Measurements from ENCODE around the gene ATG4A. TPM values are rescaled to one million over a fixed set of nuclear protein-coding genes. Genes with fewer than 3 reads are reported as not detected.

The ATG4A gene
- total RNA-seq, 2 experiments from 2014 or later, result 2.9 to 4.0 TPM

- no peaks in the 10 kb centered on the region for H3K9me3 Mint-ChIP-seq
- H3K9me3 ChIP-seq (ENCODE audit: control insufficient read depth in 1 of 2, insufficient read depth in 1 of 2, low read length in 2 of 2), result no peaks in the 10 kb centered on the region
- H3K36me3 ChIP-seq (ENCODE audit: insufficient read depth, low read length), result no peaks in the 10 kb centered on the region
- no peak overlapping the region for H3K27ac ChIP-seq (ENCODE audit: low read depth in 1 of 2, low read length in 2 of 2)
- no peak overlapping the region for H3K27ac Mint-ChIP-seq
- H3K4me3 Mint-ChIP-seq, result no peak overlapping the region
- H3K4me3 ChIP-seq (ENCODE audit: low read length), result no peak overlapping the region
- intact Hi-C loops (cut with DNase I, micrococcal nuclease), result no loop called here
- no peaks in the 10 kb centered on the region for H3K27me3 Mint-ChIP-seq
- no peaks in the 10 kb centered on the region for H3K36me3 Mint-ChIP-seq (ENCODE audit: low read depth)
- no peaks in the 10 kb centered on the region for H3K4me1 ChIP-seq (ENCODE audit: insufficient read depth, low read length)
- ChIA-PET POLR2A (no interaction called here), CTCF (no interaction called here)
- no peak for DNase-seq
- no peak for TF ChIP-seq CTCF (IDR thresholded peaks at IDR 0.05)
- H3K27me3 ChIP-seq (ENCODE audit: control insufficient read depth in 1 of 2, insufficient read depth in 2 of 2, low read length in 2 of 2), result no peaks in the 10 kb centered on the region
- H3K4me1 Mint-ChIP-seq (ENCODE audit: low read depth), result no peaks in the 10 kb centered on the region
- no peak for ATAC-seq (ENCODE audit: poor library complexity)
Measured at GRCh38 chrX:108163333-108164082, 71.9 kb downstream of the ATG4A start.

- no peak for DNase-seq
- Mint-ChIP-seq H3K4me3 (no peak overlapping the region), H3K27me3 (no peaks in the 10 kb centered on the region), H3K27ac (no peak overlapping the region), H3K4me1 (ENCODE audit: low read depth) (no peaks in the 10 kb centered on the region), H3K36me3 (ENCODE audit: low read depth) (no peaks in the 10 kb centered on the region), H3K9me3 (no peaks in the 10 kb centered on the region)
- H3K36me3 ChIP-seq (ENCODE audit: insufficient read depth, low read length), result no peaks in the 10 kb centered on the region
- intact Hi-C loops (cut with DNase I, micrococcal nuclease), result no loop called here
- ChIA-PET CTCF (no interaction called here), POLR2A (no interaction called here)
- no peak overlapping the region for H3K27ac ChIP-seq (ENCODE audit: low read depth in 1 of 2, low read length in 2 of 2)
- no peak overlapping the region for H3K4me3 ChIP-seq (ENCODE audit: low read length)
- H3K9me3 ChIP-seq (ENCODE audit: control insufficient read depth in 1 of 2, insufficient read depth in 1 of 2, low read length in 2 of 2), result no peaks in the 10 kb centered on the region
- TF ChIP-seq CTCF (IDR thresholded peaks at IDR 0.05), result no peak
- no peaks in the 10 kb centered on the region for H3K27me3 ChIP-seq (ENCODE audit: control insufficient read depth in 1 of 2, insufficient read depth in 2 of 2, low read length in 2 of 2)
- H3K4me1 ChIP-seq (ENCODE audit: insufficient read depth, low read length), result no peaks in the 10 kb centered on the region
- ATAC-seq (ENCODE audit: poor library complexity), result no peak
Measured at GRCh38 chrX:108165383-108166111, 74.0 kb downstream of the ATG4A start.

- intact Hi-C loops (cut with DNase I, micrococcal nuclease), result no loop called here
- Histone ChIP-seq H3K27me3 (ENCODE audit: control insufficient read depth in 1 of 2, insufficient read depth in 2 of 2, low read length in 2 of 2) (no peaks in the 10 kb centered on the region), H3K4me1 (ENCODE audit: insufficient read depth, low read length) (no peaks in the 10 kb centered on the region), H3K36me3 (ENCODE audit: insufficient read depth, low read length) (no peaks in the 10 kb centered on the region), H3K9me3 (ENCODE audit: control insufficient read depth in 1 of 2, insufficient read depth in 1 of 2, low read length in 2 of 2) (no peaks in the 10 kb centered on the region), H3K4me3 (ENCODE audit: low read length) (no peak overlapping the region), H3K27ac (ENCODE audit: low read depth in 1 of 2, low read length in 2 of 2) (no peak overlapping the region)
- Mint-ChIP-seq H3K9me3 (no peaks in the 10 kb centered on the region), H3K36me3 (ENCODE audit: low read depth) (no peaks in the 10 kb centered on the region), H3K4me3 (no peak overlapping the region), H3K27ac (no peak overlapping the region), H3K4me1 (ENCODE audit: low read depth) (no peaks in the 10 kb centered on the region), H3K27me3 (no peaks in the 10 kb centered on the region)
- ATAC-seq (ENCODE audit: poor library complexity) (no peak), DNase-seq (no peak)
- CTCF ChIA-PET, result no interaction called here
- POLR2A ChIA-PET, result no interaction called here
- no peak for TF ChIP-seq CTCF (IDR thresholded peaks at IDR 0.05)
Measured at GRCh38 chrX:108167211-108167872, 75.8 kb downstream of the ATG4A start.

Data from CD4-positive, alpha-beta T cell (primary cell).